ENCODE data around the gene ZDHHC11. TPM values are rescaled to one million over a fixed set of nuclear protein-coding genes. Genes with fewer than 3 reads are reported as not detected.

The ZDHHC11 gene
- total and polyA plus RNA-seq, 5 experiments from 2014 or later = 9.8 to 16.4 TPM; not detected in 3

DNA sequence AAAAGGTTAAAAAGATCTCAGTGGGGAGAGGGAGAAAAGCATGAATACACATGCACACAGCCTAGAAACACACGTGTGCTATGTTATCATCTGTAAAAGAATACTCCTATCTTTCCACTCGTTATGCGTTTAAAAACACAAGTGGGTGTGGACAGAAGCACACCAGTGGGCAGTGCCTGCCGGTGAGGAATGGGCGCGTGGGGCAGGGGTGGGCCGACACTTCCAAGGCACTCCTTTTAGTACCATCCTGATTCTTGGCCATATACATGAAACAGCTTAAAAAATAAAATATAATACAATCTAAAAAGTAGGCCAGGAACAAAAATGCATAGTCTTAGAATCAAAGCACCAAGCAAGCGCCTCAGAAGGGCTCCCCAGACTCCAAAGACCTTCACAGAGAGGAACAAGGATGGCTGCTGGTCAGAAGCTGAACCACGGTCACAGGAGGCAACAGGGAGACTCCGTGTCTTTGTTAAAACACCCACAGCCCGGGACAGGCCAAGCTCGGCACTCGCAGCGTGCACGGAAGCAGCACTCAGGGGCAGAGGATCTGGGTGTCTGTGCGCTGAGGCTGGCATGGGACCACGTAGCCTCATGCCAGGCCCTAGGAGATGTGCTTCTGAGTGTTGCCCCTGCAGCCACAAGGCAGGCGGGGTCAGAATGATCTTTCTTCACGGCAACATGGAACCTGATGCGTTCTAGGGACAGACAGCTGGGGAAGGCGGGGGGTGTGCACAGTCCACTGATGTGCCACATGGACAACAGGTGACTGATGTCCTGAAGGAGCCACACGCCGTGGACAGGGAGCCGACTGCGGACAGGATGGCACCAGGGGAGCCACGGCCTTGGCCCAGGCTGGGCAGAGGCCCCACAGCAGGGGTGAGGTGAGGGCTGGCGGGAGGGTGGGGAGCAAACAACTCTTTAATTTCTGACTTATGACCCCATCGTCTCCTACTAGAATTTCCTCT is 25.9 kb upstream of the ZDHHC11 start:
- Mint-ChIP-seq H3K27me3 (no peaks in the 10 kb centered on the region), H3K36me3 (peaks cover 2 to 74% (median 21%) of the 10 kb centered on the region in 3 donors), H3K27ac (peak overlapping the region in 1 of 10 donors; percentile 39), H3K4me1 (peaks cover 2 to 6% (median 5%) of the 10 kb centered on the region in 4 donors), H3K9me3 (peaks cover 0 to 2% (median 0%) of the 10 kb centered on the region in 9 donors), H3K4me3 (no peak overlapping the region)
- ATAC-seq (no peak), DNase-seq (no peak)
- POLR2A ChIA-PET = no interaction called here

DNA sequence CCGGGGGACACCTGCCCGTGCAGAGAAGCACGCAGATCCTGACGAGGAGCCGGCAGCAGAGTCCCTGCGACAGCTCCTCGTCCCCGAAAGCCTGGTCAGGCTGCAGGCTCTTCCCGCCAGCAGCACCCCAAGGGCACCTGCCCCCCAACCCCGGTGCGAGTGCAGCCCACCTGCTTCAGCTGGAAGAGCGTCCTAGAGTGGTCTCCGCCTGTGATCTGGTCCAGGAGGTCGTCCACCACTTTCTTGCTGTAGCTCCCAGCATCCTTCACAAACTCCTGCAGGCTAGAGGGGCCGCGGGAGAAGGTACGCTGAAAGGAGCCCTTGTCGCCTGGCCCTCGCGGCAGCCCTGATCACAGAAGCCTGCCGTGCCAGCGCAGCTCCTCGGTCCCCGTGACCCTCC is 25.1 kb upstream of the ZDHHC11 start:
- Mint-ChIP-seq H3K27me3 (no peaks in the 10 kb centered on the region), H3K36me3 (peaks cover 0 to 74% (median 18%) of the 10 kb centered on the region in 3 donors), H3K9me3 (no peaks in the 10 kb centered on the region), H3K4me3 (no peak overlapping the region), H3K27ac (peak overlapping the region in 2 of 10 donors; percentile 63 to 74), H3K4me1 (peaks cover 0 to 4% (median under 1%) of the 10 kb centered on the region in 4 donors)
- no peak for DNase-seq
- no peak for ATAC-seq
- POLR2A ChIA-PET = no interaction called here

DNA sequence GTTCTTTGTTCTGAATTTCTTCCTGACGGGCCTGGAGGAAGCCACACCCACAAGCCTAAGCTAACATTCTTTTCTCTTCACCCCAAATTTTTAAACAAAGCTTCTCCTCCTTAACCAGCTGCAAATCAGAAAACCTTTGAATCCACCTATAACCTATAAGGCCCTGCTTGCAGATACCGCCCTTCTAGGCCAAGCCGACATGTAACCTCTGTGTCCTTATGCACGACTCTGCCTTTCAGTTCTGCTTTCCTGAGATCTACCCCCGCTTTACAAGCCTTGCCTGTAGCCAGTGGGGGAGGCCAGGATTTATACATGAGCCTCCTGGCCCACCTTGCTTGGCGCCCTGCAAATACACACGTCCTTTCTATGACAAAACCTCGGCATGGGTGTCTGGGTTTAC is 22.5 kb upstream of the ZDHHC11 start:
- Mint-ChIP-seq H3K4me1 (peaks cover 0 to 7% (median under 1%) of the 10 kb centered on the region in 4 donors), H3K27ac (peak overlapping the region in 1 of 10 donors; percentile 28), H3K27me3 (no peaks in the 10 kb centered on the region), H3K36me3 (peaks cover 9 to 95% (median 28%) of the 10 kb centered on the region in 3 donors), H3K9me3 (no peaks in the 10 kb centered on the region), H3K4me3 (peak overlapping the region in 1 of 10 donors; percentile 38)
- DNase-seq = no peak
- ATAC-seq = no peak
- POLR2A ChIA-PET = no interaction called here

- Mint-ChIP-seq H3K9me3 (no peaks in the 10 kb centered on the region), H3K4me1 (peaks cover 0 to 7% (median under 1%) of the 10 kb centered on the region in 4 donors), H3K27ac (no peak overlapping the region), H3K4me3 (no peak overlapping the region), H3K36me3 (peaks cover 9 to 95% (median 31%) of the 10 kb centered on the region in 3 donors), H3K27me3 (no peaks in the 10 kb centered on the region)
- POLR2A ChIA-PET = no interaction called here
- DNase-seq (no peak), ATAC-seq (no peak)
Measured at GRCh38 chr5:872301-872700, 21.5 kb upstream of the ZDHHC11 start.

DNA sequence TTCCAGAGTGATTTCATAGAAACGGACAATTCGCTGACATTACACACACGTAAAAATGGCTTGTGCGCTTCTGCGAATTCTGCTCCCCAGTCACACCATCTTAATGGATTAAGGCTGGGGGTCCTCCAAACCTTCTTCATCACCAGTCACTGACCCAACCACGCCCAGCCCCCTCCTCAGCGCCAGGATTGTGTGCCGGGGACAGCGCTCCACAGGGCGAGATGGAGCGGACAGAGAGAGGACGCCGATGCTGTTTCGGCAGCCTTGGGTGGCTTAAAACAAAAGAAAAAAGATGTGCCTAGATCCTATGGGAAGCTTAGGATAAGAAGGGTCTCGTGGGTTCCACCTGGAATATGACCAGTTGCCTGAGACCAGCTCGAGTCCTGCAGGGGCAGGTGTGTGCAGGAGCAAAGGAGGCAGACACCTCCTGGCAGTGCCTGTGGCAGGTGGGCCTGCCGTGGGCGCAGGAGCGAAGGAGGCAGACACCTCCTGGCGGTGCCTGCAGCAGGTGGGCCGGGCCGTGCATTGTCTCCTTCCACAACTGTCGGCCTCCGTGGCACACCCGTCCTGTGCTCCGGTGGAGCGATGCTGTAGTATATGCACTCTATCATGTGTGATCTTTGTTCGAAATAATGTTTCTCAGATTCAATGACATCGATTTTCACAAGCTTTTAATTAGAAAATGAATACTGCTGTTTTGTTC is 21.0 kb upstream of the ZDHHC11 start:
- no peak overlapping the region for H3K27ac Mint-ChIP-seq
- no peak for ATAC-seq
- no peaks in the 10 kb centered on the region for H3K9me3 Mint-ChIP-seq
- POLR2A ChIA-PET = no interaction called here
- H3K36me3 Mint-ChIP-seq = peaks cover 9 to 94% (median 29%) of the 10 kb centered on the region in 3 donors
- no peak for DNase-seq
- H3K27me3 Mint-ChIP-seq = no peaks in the 10 kb centered on the region
- peaks cover 0 to 7% (median under 1%) of the 10 kb centered on the region in 4 donors for H3K4me1 Mint-ChIP-seq
- no peak overlapping the region for H3K4me3 Mint-ChIP-seq

DNA sequence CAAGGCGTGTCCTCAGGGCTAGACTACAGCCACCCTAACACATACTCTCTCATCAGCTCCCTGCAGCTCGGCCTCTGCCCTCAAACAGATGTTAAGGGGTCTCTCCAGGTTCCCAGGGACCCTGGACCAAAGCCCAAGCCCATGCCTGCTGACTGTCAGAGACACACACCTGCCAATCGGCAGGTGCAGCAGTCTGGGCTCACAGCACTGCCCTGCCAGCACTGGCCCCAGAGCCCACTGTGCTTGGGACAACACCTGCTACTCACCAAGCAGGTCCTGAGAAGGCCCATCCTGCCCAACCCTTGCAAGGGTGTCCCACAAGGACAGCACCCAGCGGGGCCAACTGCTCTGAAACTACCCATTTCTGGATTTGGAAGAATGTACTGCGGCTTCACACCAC is 20.2 kb upstream of the ZDHHC11 start:
- Mint-ChIP-seq H3K27ac (no peak overlapping the region), H3K9me3 (no peaks in the 10 kb centered on the region), H3K27me3 (no peaks in the 10 kb centered on the region), H3K36me3 (peaks cover 9 to 95% (median 35%) of the 10 kb centered on the region in 3 donors), H3K4me1 (peaks cover 0 to 7% (median under 1%) of the 10 kb centered on the region in 4 donors), H3K4me3 (no peak overlapping the region)
- DNase-seq (no peak), ATAC-seq (no peak)
- POLR2A ChIA-PET = no interaction called here

DNA sequence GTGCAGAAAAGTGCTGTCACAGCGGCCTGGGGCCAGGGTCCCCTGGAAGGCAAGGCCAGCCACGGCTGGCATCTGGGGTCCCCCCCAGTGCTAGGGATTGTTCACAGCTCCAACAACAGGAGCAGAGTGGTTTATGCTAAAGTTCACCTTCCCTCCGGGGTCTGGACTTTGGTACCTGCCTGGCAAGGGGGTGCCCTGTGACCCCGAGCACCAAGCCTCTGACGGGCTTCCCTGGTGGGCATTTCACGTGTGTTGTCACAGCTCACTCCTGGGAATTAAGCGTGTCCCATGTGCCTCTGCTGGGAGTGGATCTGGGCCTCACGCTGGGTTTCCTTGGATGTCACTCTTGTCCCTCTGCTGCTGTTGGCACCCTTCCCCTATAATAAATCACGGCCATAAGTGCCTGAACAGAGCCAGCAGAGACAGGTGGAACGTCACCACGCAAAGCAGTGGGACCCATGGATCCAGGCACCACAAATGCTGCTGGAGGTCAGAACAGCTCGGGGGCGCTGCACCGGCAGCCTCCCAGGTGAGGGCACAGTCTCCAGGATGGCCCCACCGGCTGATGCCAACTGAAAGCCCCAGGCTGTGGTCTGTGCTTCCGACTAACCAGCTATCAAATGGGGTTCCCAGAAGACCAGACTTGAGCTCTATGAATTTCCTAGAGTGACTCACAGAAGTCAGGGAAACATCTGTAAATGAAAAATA is 17.8 kb upstream of the ZDHHC11 start:
- H3K36me3 Mint-ChIP-seq = peaks cover 9 to 89% (median 35%) of the 10 kb centered on the region in 3 donors
- DNase-seq (no peak), ATAC-seq (no peak)
- POLR2A ChIA-PET = no interaction called here
- H3K27me3 Mint-ChIP-seq = no peaks in the 10 kb centered on the region
- no peak overlapping the region for H3K27ac Mint-ChIP-seq
- H3K4me3 Mint-ChIP-seq = no peak overlapping the region
- H3K4me1 Mint-ChIP-seq = peaks cover 0 to 9% (median 0%) of the 10 kb centered on the region in 4 donors
- H3K9me3 Mint-ChIP-seq = no peaks in the 10 kb centered on the region

- peaks cover 0 to 6% (median 0%) of the 10 kb centered on the region in 4 donors for H3K4me1 Mint-ChIP-seq
- H3K27me3 Mint-ChIP-seq = no peaks in the 10 kb centered on the region
- H3K9me3 Mint-ChIP-seq = no peaks in the 10 kb centered on the region
- POLR2A ChIA-PET = no interaction called here
- H3K27ac Mint-ChIP-seq = no peak overlapping the region
- H3K36me3 Mint-ChIP-seq = peaks cover 9 to 89% (median 31%) of the 10 kb centered on the region in 3 donors
- DNase-seq (no peak), ATAC-seq (no peak)
- no peak overlapping the region for H3K4me3 Mint-ChIP-seq
Measured at GRCh38 chr5:867300-867870, 16.6 kb upstream of the ZDHHC11 start.

- Mint-ChIP-seq H3K4me1 (peaks cover 0 to 8% (median under 1%) of the 10 kb centered on the region in 4 donors), H3K27ac (no peak overlapping the region)
- POLR2A ChIA-PET = no interaction called here
Measured at GRCh38 chr5:865771-866170, 15.0 kb upstream of the ZDHHC11 start.

DNA sequence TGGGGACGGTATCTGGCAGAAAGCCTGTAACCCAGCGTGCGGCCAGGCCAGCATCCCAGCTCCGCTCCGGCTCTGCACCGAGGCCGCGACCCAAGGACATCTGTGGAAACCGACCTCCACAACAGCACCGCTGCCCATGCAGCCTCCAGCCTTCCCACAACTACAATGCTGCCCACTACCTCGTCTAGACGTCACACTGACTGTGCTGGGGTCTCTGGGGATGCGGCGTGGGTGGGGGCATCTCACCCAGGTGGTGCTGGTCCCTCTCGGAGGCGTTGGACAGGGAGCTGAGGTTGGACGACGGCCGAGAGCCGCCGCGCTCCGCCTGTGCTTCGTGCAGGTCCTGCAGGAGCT is 14.4 kb upstream of the ZDHHC11 start:
- DNase-seq = no peak
- POLR2A ChIA-PET = no interaction called here
- peaks cover 0 to 9% (median under 1%) of the 10 kb centered on the region in 4 donors for H3K4me1 Mint-ChIP-seq
- H3K9me3 Mint-ChIP-seq = no peaks in the 10 kb centered on the region
- no peak overlapping the region for H3K27ac Mint-ChIP-seq
- ATAC-seq = no peak
- H3K36me3 Mint-ChIP-seq = peaks cover 9 to 71% (median 20%) of the 10 kb centered on the region in 3 donors
- H3K27me3 Mint-ChIP-seq = no peaks in the 10 kb centered on the region
- no peak overlapping the region for H3K4me3 Mint-ChIP-seq

More at GRCh38 chr5:865771-866170, 15.0 kb upstream of the ZDHHC11 start:
- no peak for DNase-seq
- no peaks in the 10 kb centered on the region for H3K9me3 Mint-ChIP-seq
- no peaks in the 10 kb centered on the region for H3K27me3 Mint-ChIP-seq
- H3K36me3 Mint-ChIP-seq = peaks cover 9 to 77% (median 26%) of the 10 kb centered on the region in 3 donors
- no peak for ATAC-seq
- H3K4me3 Mint-ChIP-seq = no peak overlapping the region

- DNase-seq = no peak
- Mint-ChIP-seq H3K27me3 (no peaks in the 10 kb centered on the region), H3K36me3 (peaks cover 6 to 66% (median 19%) of the 10 kb centered on the region in 3 donors), H3K27ac (no peak overlapping the region), H3K9me3 (no peaks in the 10 kb centered on the region), H3K4me3 (no peak overlapping the region), H3K4me1 (peaks cover 0 to 7% (median under 1%) of the 10 kb centered on the region in 4 donors)
- no peak for ATAC-seq
- POLR2A ChIA-PET = no interaction called here
Measured at GRCh38 chr5:864492-865167, 13.8 kb upstream of the ZDHHC11 start.
